ENCODE results near the gene PRKD2.

Gene PRKD2

GRCh38 chr19:46665072-46665471 lies 51.8 kb downstream of the PRKD2 start:
- DNase-seq: no peak

- peak in 55 of 56 donors; percentile 26 to 96 (median 84) for DNase-seq
Observed at GRCh38 chr19:46661735-46662592, 55.0 kb downstream of the PRKD2 start.

GRCh38 chr19:46661020-46661731 lies 55.7 kb downstream of the PRKD2 start, which contains the start of gene DACT3:
DACT3 (minus strand) TSS chr19:46661182; CDS start chr19:46661064, 118 bp downstream.
- DNase-seq: peak; percentile 93 to 100 (median 100)

GRCh38 chr19:46660551-46661019 lies 56.3 kb downstream of the PRKD2 start:
- peak in 21 of 56 donors; percentile 37 to 70 (median 52) for DNase-seq

GRCh38 chr19:46660008-46660517 lies 56.9 kb downstream of the PRKD2 start:
- DNase-seq: peak in 36 of 56 donors; percentile 15 to 60 (median 40)

GRCh38 chr19:46659151-46660007 lies 57.5 kb downstream of the PRKD2 start:
- peak in 38 of 56 donors; percentile 14 to 70 (median 42) for DNase-seq

GRCh38 chr19:46656541-46656940 lies 60.4 kb downstream of the PRKD2 start:
- peak in 1 of 56 donors; percentile 30 for DNase-seq

- peak in 52 of 56 donors; percentile 32 to 87 (median 70) for DNase-seq
Observed at GRCh38 chr19:46654621-46655152, 62.2 kb downstream of the PRKD2 start.

- DNase-seq: no peak
Observed at GRCh38 chr19:46650445-46650844, 66.5 kb downstream of the PRKD2 start.

- DNase-seq: no peak
Observed at GRCh38 chr19:46648961-46649960, 67.7 kb downstream of the PRKD2 start.

GRCh38 chr19:46648060-46648960 lies 68.6 kb downstream of the PRKD2 start:
- no peak for DNase-seq

GRCh38 chr19:46646402-46646801 lies 70.5 kb downstream of the PRKD2 start:
- no peak for DNase-seq

- DNase-seq: no peak
Observed at GRCh38 chr19:46644720-46645119, 72.2 kb downstream of the PRKD2 start.

GRCh38 chr19:46640656-46641055 lies 76.3 kb downstream of the PRKD2 start:
- no peak for DNase-seq

GRCh38 chr19:46639358-46640182 lies 77.3 kb downstream of the PRKD2 start:
- DNase-seq: peak in 8 of 56 donors; percentile 14 to 67 (median 38)

GRCh38 chr19:46637224-46637623 lies 79.7 kb downstream of the PRKD2 start:
- peak in 6 of 56 donors; percentile 7 to 30 (median 18) for DNase-seq

Measured in amygdala (tissue), 56 donors.